Caco-2 (cell line): ENCODE measurements around the gene SLC16A8. TPM values are rescaled to one million over a fixed set of nuclear protein-coding genes. Genes with fewer than 3 reads are reported as not detected.

Experiments
- BruUV-seq: library from RNA; stranded (reverse); fragments of 400-500 nt; replicated peaks from 2 replicates; lab custom pipeline; 2021; lab: Mats Ljungman, UMichigan
- CTCF ChIA-PET: fragments of 300-600 bp; sonication (Branson Sonifier 250); formaldehyde crosslinking; loops from one replicate; lab custom pipeline; 2022; ENCODE audit warnings: antibody characterized with exemption; lab: Charles Lee
- POLR2A ChIA-PET: fragments of 300-600 bp; sonication (Branson Sonifier 250); formaldehyde crosslinking; loops from one replicate; lab custom pipeline; 2022; ENCODE audit warnings: antibody characterized with exemption; lab: Charles Lee
- DNase-seq, 2 experiments: peaks; one replicate each; pipeline versions ENCODE4 v3.0.0 to v3.0.0-alpha.2; 2020 to 2022
- H3K27me3 ChIP-seq: replicated peaks from 2 replicates; pipeline ENCODE4 v1.6.0; 2011; ENCODE audit warnings: low read length; ENCODE audit not compliant: control insufficient read depth, insufficient read depth
- H3K36me3 ChIP-seq: 2 replicates; pipeline ENCODE4 v1.5.1; 2011; ENCODE audit warnings: low read length; ENCODE audit not compliant: control insufficient read depth, insufficient read depth
- H3K4me1 ChIP-seq: fragments of 250-450 bp; sonication (Bioruptor Pico); 2 replicates; pipeline ENCODE4 v1.5.1; 2020; ENCODE audit warnings: mild to moderate bottlenecking
- H3K4me3 ChIP-seq: 2 replicates; pipeline ENCODE4 v1.5.1; 2011; ENCODE audit warnings: low read depth, mild to moderate bottlenecking, control low read depth, low read length
- H3K9me3 ChIP-seq: fragments of 250-450 bp; sonication (Bioruptor Pico); 2 replicates; pipeline ENCODE4 v1.5.1; 2020; ENCODE audit warnings: mild to moderate bottlenecking, moderate library complexity
- H3K27ac Mint-ChIP-seq: one replicate; pipeline ENCODE4 v1.8.0; 2022; ENCODE audit warnings: mixed read lengths; ENCODE audit not compliant: unreplicated experiment
- H3K27me3 Mint-ChIP-seq: one replicate; pipeline ENCODE4 v1.8.0; 2022; ENCODE audit warnings: mixed read lengths; ENCODE audit not compliant: insufficient read depth, unreplicated experiment
- H3K36me3 Mint-ChIP-seq: one replicate; pipeline ENCODE4 v1.8.0; 2022; ENCODE audit warnings: mild to moderate bottlenecking, mixed read lengths; ENCODE audit not compliant: insufficient read depth, unreplicated experiment
- H3K4me1 Mint-ChIP-seq: one replicate; pipeline ENCODE4 v1.8.0; 2022; ENCODE audit warnings: low read depth, mixed read lengths; ENCODE audit not compliant: unreplicated experiment
- H3K4me3 Mint-ChIP-seq: one replicate; pipeline ENCODE4 v1.8.0; 2022; ENCODE audit warnings: mild to moderate bottlenecking, moderate library complexity, mixed read lengths; ENCODE audit not compliant: unreplicated experiment
- H3K9me3 Mint-ChIP-seq: one replicate; pipeline ENCODE4 v1.8.0; 2022; ENCODE audit warnings: mixed read lengths; ENCODE audit not compliant: unreplicated experiment
- intact Hi-C: fragments of 100-400 bp; cut with micrococcal nuclease; formaldehyde crosslinking; loops from one replicate; pipeline ENCODE4 v1.10.0; 2022; ENCODE audit not compliant: unreplicated experiment
- total RNA-seq: library from RNA; stranded (reverse); gene quantifications from 2 replicates; pipeline ENCODE4 v1.2.3, GENCODE V29; 2022
- TF ChIP-seq, protein P1 (sequence below), 2 experiments: fragments of 200-600 bp in 1 of 2; IDR thresholded peaks; 1 replicate in 1 of 2; 2 replicates in 1 of 2; pipeline versions ENCODE4 v1.5.1 to v1.8.0; 2011 to 2022; ENCODE audit warnings: antibody characterized with exemption in 1 of 2, control low read depth in 1 of 2, inconsistent platforms in 1 of 2, low read depth in 1 of 2, low read length in 1 of 2, mild to moderate bottlenecking in 1 of 2, moderate library complexity in 1 of 2; ENCODE audit not compliant: insufficient read depth in 1 of 2, severe bottlenecking in 1 of 2, unreplicated experiment in 1 of 2

SLC16A8 gene
- total RNA-seq, 1 experiment from 2014 or later = not detected

- DNase-seq = peak in 1 of 2 experiments; percentile 27
- H3K27ac Mint-ChIP-seq = peak overlapping the region; percentile 85
- H3K4me3 Mint-ChIP-seq = peak overlapping the region; percentile 61
- no peaks in the 10 kb centered on the region for H3K27me3 ChIP-seq
- H3K9me3 Mint-ChIP-seq = peaks cover 9% of the 10 kb centered on the region
- peaks cover 22% of the 10 kb centered on the region for H3K4me1 Mint-ChIP-seq
- BruUV-seq = TSS peak; percentile 39
- ChIA-PET POLR2A (no interaction called here), CTCF (interaction anchor here (2.0 kb wide), 1 partner anchor 57 kb away, joined by 9 read pairs; no protein-coding TSS in a partner anchor)
- peaks cover 31% of the 10 kb centered on the region for H3K36me3 Mint-ChIP-seq
- H3K9me3 ChIP-seq = no peaks in the 10 kb centered on the region
- no peak overlapping the region for H3K4me3 ChIP-seq
- TF ChIP-seq, protein P1, sequence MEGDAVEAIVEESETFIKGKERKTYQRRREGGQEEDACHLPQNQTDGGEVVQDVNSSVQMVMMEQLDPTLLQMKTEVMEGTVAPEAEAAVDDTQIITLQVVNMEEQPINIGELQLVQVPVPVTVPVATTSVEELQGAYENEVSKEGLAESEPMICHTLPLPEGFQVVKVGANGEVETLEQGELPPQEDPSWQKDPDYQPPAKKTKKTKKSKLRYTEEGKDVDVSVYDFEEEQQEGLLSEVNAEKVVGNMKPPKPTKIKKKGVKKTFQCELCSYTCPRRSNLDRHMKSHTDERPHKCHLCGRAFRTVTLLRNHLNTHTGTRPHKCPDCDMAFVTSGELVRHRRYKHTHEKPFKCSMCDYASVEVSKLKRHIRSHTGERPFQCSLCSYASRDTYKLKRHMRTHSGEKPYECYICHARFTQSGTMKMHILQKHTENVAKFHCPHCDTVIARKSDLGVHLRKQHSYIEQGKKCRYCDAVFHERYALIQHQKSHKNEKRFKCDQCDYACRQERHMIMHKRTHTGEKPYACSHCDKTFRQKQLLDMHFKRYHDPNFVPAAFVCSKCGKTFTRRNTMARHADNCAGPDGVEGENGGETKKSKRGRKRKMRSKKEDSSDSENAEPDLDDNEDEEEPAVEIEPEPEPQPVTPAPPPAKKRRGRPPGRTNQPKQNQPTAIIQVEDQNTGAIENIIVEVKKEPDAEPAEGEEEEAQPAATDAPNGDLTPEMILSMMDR (IDR thresholded peaks at IDR 0.05; ENCODE audit: insufficient read depth in 1 of 2, low read depth in 1 of 2, low read length in 1 of 2, severe bottlenecking in 1 of 2, unreplicated experiment in 1 of 2) = no peak
- peaks cover 2% of the 10 kb centered on the region; the same call in 1 of the 2 replicates for H3K36me3 ChIP-seq
- intact Hi-C loops = loop anchor here (10.0 kb wide), 2 partner anchors 75 to 105 kb away; partner anchors contain the start of gene PLA2G6
- H3K4me1 ChIP-seq = peaks cover 37% of the 10 kb centered on the region
- H3K27me3 Mint-ChIP-seq = peaks cover 3% of the 10 kb centered on the region
Observed at GRCh38 chr22:38109371-38110001, 25.5 kb upstream of the SLC16A8 start.

GRCh38 chr22:38108561-38109319 lies 24.8 kb upstream of the SLC16A8 start:
- no peaks in the 10 kb centered on the region for H3K9me3 ChIP-seq
- Mint-ChIP-seq H3K4me3 (no peak overlapping the region), H3K27me3 (peaks cover 3% of the 10 kb centered on the region), H3K9me3 (peaks cover 9% of the 10 kb centered on the region), H3K4me1 (peaks cover 22% of the 10 kb centered on the region), H3K27ac (peak overlapping the region; percentile 75), H3K36me3 (peaks cover 33% of the 10 kb centered on the region)
- intact Hi-C loops = no loop called here
- peaks cover 2% of the 10 kb centered on the region; the same call in 1 of the 2 replicates for H3K36me3 ChIP-seq
- CTCF ChIA-PET = interaction anchor here (0.6 kb wide), 1 partner anchor 24 kb away, joined by 3 read pairs; no protein-coding TSS in a partner anchor
- POLR2A ChIA-PET = no interaction called here
- no peak for DNase-seq
- BruUV-seq = no TSS peak
- H3K4me3 ChIP-seq = no peak overlapping the region
- TF ChIP-seq, protein P1 (IDR thresholded peaks at IDR 0.05; ENCODE audit: insufficient read depth in 1 of 2, low read depth in 1 of 2, low read length in 1 of 2, severe bottlenecking in 1 of 2, unreplicated experiment in 1 of 2) = no peak
- no peaks in the 10 kb centered on the region for H3K27me3 ChIP-seq
- H3K4me1 ChIP-seq = peaks cover 37% of the 10 kb centered on the region
